Activated T-helper 1 cell treated with Interleukin-2 at 50 U/mL for 16 hours (primary cell): ENCODE measurements around the gene TRIL.

Experiments used
- DNase-seq: peaks from one replicate; pipeline ENCODE4 v3.0.0-alpha.2; 2020; ENCODE audit warnings: low read depth

TRIL gene

GRCh38 chr7:28940741-28941384 lies 17.3 kb downstream of the TRIL start:
- no peak for DNase-seq

GRCh38 chr7:28939844-28940544 lies 18.1 kb downstream of the TRIL start:
- DNase-seq, result no peak

GRCh38 chr7:28939367-28939766 lies 18.8 kb downstream of the TRIL start:
- no peak for DNase-seq

GRCh38 chr7:28937619-28938018 lies 20.5 kb downstream of the TRIL start:
- DNase-seq, result no peak

- no peak for DNase-seq
These were observed 21.0 kb downstream of the TRIL start for GRCh38 chr7:28937103-28937502.

GRCh38 chr7:28933846-28934320 lies 24.2 kb downstream of the TRIL start:
- DNase-seq, result no peak

GRCh38 chr7:28931565-28931964 lies 26.6 kb downstream of the TRIL start:
- no peak for DNase-seq

- DNase-seq, result no peak
These were observed 31.1 kb downstream of the TRIL start for GRCh38 chr7:28926871-28927597.

- DNase-seq, result peak; percentile 30
These were observed 35.4 kb downstream of the TRIL start for GRCh38 chr7:28922624-28923331.

GRCh38 chr7:28921822-28922221 lies 36.3 kb downstream of the TRIL start:
- no peak for DNase-seq

- no peak for DNase-seq
These were observed 37.7 kb downstream of the TRIL start for GRCh38 chr7:28920424-28920823.

GRCh38 chr7:28919510-28919909 lies 38.6 kb downstream of the TRIL start:
- DNase-seq, result no peak

- no peak for DNase-seq
These were observed 49.4 kb downstream of the TRIL start for GRCh38 chr7:28908775-28909174.

- no peak for DNase-seq
These were observed 52.7 kb downstream of the TRIL start for GRCh38 chr7:28905464-28905863.

GRCh38 chr7:28904578-28905048 lies 53.5 kb downstream of the TRIL start:
- no peak for DNase-seq

- DNase-seq, result no peak
These were observed 54.2 kb downstream of the TRIL start for GRCh38 chr7:28903730-28904577.
